ENCODE measurements around the gene THAP12. TPM values are rescaled to one million over a fixed set of nuclear protein-coding genes. Genes with fewer than 3 reads are reported as not detected.
A peak's percentile ranks its signal among the peaks of the same experiment; 100 is the strongest.

Gene THAP12
- total and polyA plus RNA-seq, 10 of the 15 experiments (the other 5 are each of a cell fraction or from before 2014, with no cell fraction given), result 12.6 to 45.6 (median 22.3) TPM

DNA sequence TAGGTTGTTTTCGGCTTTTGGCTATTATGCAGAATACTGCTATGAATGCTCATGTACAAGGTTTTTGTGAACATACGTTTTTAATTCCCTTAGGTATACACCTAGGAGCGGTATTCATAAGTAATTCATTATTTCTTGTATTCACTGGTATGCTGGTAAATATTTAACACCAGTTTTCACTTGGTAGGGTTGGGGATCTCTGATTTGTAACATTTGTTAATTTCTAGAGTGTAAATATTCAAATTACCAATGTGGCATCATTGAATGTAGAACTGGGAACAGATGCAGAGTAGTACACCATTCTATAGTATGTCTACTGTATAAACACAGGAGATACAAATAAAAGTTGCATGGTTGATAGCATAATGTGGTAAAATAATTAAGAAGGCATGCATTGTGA is 16.5 kb upstream of the THAP12 start:
- CTCF ChIA-PET, result no interaction called here
- in situ Hi-C loops (cut with MboI), result no loop called here

More for the DNA sequence above, 16.5 kb upstream of the THAP12 start:
- intact Hi-C loops (cut with micrococcal nuclease; ENCODE audit: unreplicated experiment), result no loop called here
- TF ChIP-seq NFYB (IDR thresholded peaks at IDR 0.05; ENCODE audit: insufficient read depth, low read depth, low read length), result no peak
- TF ChIP-seq IKZF2 (IDR thresholded peaks at IDR 0.05), result no peak
- no peak for TF ChIP-seq CHD4 (IDR thresholded peaks at IDR 0.05)
- TF ChIP-seq SIN3A (IDR thresholded peaks at IDR 0.05; ENCODE audit: low read depth, low read length), result no peak
- TF ChIP-seq, protein P1, sequence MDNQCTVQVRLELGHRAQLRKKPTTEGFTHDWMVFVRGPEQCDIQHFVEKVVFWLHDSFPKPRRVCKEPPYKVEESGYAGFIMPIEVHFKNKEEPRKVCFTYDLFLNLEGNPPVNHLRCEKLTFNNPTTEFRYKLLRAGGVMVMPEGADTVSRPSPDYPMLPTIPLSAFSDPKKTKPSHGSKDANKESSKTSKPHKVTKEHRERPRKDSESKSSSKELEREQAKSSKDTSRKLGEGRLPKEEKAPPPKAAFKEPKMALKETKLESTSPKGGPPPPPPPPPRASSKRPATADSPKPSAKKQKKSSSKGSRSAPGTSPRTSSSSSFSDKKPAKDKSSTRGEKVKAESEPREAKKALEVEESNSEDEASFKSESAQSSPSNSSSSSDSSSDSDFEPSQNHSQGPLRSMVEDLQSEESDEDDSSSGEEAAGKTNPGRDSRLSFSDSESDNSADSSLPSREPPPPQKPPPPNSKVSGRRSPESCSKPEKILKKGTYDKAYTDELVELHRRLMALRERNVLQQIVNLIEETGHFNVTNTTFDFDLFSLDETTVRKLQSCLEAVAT (IDR thresholded peaks at IDR 0.05), result no peak
- no peak for TF ChIP-seq RCOR1 (conservative IDR thresholded peaks at IDR 0.05; ENCODE audit: low read depth, low read length)
- no peak for TF ChIP-seq MTA3 (IDR thresholded peaks at IDR 0.05; ENCODE audit: borderline replicate concordance, low read length)
- TF ChIP-seq GATAD2B (conservative IDR thresholded peaks at IDR 0.05; ENCODE audit: low read depth), result no peak
- TF ChIP-seq SP1 (IDR thresholded peaks at IDR 0.05; ENCODE audit: low read depth, low read length), result no peak
- TF ChIP-seq, protein P2, sequence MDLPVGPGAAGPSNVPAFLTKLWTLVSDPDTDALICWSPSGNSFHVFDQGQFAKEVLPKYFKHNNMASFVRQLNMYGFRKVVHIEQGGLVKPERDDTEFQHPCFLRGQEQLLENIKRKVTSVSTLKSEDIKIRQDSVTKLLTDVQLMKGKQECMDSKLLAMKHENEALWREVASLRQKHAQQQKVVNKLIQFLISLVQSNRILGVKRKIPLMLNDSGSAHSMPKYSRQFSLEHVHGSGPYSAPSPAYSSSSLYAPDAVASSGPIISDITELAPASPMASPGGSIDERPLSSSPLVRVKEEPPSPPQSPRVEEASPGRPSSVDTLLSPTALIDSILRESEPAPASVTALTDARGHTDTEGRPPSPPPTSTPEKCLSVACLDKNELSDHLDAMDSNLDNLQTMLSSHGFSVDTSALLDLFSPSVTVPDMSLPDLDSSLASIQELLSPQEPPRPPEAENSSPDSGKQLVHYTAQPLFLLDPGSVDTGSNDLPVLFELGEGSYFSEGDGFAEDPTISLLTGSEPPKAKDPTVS (IDR thresholded peaks at IDR 0.05; ENCODE audit: low read depth, low read length), result no peak
- no peak for TF ChIP-seq BCL11A (IDR thresholded peaks at IDR 0.05; ENCODE audit: low read depth, low read length)
- TF ChIP-seq CREM (IDR thresholded peaks at IDR 0.05; ENCODE audit: low read depth), result no peak
- no peak for TF ChIP-seq YY1 (IDR thresholded peaks at IDR 0.05; ENCODE audit: low read depth, low read length)
- Histone ChIP-seq H3K27ac (ENCODE audit: control insufficient read depth, insufficient read depth) (no peak overlapping the region), H3K4me2 (ENCODE audit: control insufficient read depth, insufficient read depth) (no peak overlapping the region), H2AFZ (ENCODE audit: control insufficient read depth, low read depth, low read length) (no peak overlapping the region), H3K9ac (ENCODE audit: control insufficient read depth, insufficient read depth, low read length) (no peak overlapping the region), H4K20me1 (ENCODE audit: control insufficient read depth, insufficient read depth) (no peaks in the 10 kb centered on the region), H3K4me1 (ENCODE audit: control insufficient read depth, insufficient read depth, low read length) (no peaks in the 10 kb centered on the region), H3K4me3 (no peak overlapping the region), H3K9me3 (replicated peaks; ENCODE audit: control insufficient read depth, insufficient read depth, low read length) (no peaks in the 10 kb centered on the region), H3K79me2 (ENCODE audit: control insufficient read depth, insufficient read depth, low read length) (no peaks in the 10 kb centered on the region), H3K36me3 (ENCODE audit: control insufficient read depth in 2 of 2, insufficient read depth in 2 of 2, low read length in 1 of 2) (no peaks in the 10 kb centered on the region), H3K27me3 (replicated peaks in 1 of 2; ENCODE audit: control insufficient read depth in 2 of 2, insufficient read depth in 2 of 2, low read length in 1 of 2) (no peaks in the 10 kb centered on the region)
- WGBS (ENCODE audit: insufficient coverage, insufficient replicate concordance, low lambda C conversion rate, missing lambda C conversion rate), result 19% methylated on average over 3 of the region's 3 CpGs
- FAIRE-seq, result no peak
- no TSS peak for BruUV-seq (replicated peaks)
- no peak for DNase-seq (ENCODE audit: low read depth, low spot score)
- RAD21 ChIA-PET (ENCODE audit: unreplicated experiment), result no interaction called here
- POLR2A ChIA-PET, result no interaction called here
- ATAC-seq, result peak; percentile 44; the same call in 2 of the 3 replicates
- SMC1A ChIA-PET (ENCODE audit: uncharacterized antibody, unreplicated experiment), result no interaction called here

Measured in GM12878 (cell line).